Upper lobe of left lung (tissue), 4 donors: ENCODE measurements around the gene ADGRF1.

Source experiments
- POLR2A ChIP-seq, 4 donors: fragments of 450-650 bp; IDR thresholded peaks; one replicate each; pipeline ENCODE4 v1.5.1; 2016 to 2017; ENCODE audit warnings: antibody characterized with exemption in 4 of 4, mild to moderate bottlenecking in 2 of 4
- TF ChIP-seq, protein P1 (sequence below), 6 experiments: fragments of 450-650 bp in 4 of 6; fragments of 200-600 bp in 2 of 6; sonication (generic) in 2 of 6; IDR thresholded peaks; one replicate each; pipeline ENCODE4 v1.5.1; 2016 to 2019; ENCODE audit warnings: antibody characterized with exemption in 6 of 6

DNA sequence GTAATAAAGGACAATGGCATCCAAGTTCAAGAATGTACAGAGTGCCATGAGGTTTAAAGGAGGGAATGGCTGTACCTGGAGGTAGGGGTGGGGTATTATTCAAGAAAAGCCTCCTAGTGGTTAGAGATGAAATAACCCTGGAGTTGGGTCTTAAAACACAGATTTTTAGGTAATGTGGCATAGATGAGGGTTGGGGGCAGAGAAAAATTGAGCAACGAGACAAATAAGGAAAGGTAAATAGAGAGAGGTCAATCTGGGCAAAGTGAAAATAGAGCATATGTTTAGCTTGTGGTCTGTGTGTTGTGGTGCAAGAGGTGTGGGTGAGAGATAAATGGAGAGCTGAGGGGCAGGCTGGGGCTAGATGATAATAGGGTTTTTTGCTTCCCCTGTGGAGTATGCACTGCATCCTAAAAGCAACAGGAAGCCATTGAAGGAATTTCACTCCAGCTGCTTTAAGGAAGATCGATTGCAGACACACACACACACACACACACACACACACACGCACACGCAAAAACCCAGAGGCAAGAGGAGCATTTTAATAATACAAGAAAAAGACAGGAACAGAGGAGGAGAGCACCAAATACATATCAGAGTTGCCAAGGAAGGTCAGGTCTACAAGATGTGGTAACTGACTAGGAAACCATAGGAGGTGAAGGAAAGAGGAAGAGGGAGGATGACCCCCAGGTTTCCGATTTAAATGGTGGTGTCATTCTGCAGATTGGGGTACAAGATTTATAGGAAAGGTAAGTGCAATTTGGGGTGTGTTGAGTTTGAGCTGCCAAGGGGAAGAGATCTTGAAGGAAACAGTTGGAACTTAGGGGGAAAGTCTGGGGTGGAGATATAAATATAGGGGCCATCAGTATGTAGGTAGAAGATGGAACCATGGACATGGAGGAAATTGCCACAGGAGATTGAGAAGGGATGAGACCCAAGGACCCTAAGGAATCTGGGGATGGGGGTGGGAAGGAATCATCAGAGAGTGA lies 31.3 kb upstream of the ADGRF1 start:
- no peak for TF ChIP-seq POLR2A (IDR thresholded peaks at IDR 0.05)
- TF ChIP-seq, protein P1, sequence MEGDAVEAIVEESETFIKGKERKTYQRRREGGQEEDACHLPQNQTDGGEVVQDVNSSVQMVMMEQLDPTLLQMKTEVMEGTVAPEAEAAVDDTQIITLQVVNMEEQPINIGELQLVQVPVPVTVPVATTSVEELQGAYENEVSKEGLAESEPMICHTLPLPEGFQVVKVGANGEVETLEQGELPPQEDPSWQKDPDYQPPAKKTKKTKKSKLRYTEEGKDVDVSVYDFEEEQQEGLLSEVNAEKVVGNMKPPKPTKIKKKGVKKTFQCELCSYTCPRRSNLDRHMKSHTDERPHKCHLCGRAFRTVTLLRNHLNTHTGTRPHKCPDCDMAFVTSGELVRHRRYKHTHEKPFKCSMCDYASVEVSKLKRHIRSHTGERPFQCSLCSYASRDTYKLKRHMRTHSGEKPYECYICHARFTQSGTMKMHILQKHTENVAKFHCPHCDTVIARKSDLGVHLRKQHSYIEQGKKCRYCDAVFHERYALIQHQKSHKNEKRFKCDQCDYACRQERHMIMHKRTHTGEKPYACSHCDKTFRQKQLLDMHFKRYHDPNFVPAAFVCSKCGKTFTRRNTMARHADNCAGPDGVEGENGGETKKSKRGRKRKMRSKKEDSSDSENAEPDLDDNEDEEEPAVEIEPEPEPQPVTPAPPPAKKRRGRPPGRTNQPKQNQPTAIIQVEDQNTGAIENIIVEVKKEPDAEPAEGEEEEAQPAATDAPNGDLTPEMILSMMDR (IDR thresholded peaks at IDR 0.05) = peak in 1 of 6 experiments; percentile 3
